Esophagus squamous epithelium (tissue), 4 donors: ENCODE results near the gene DYDC2.

Experiments used
- POLR2A ChIP-seq, 4 donors: fragments of 450-650 bp; IDR thresholded peaks; one replicate each; pipeline ENCODE4 v1.6.1; 2017; ENCODE audit warnings: antibody characterized with exemption in 4 of 4, mild to moderate bottlenecking in 4 of 4, moderate library complexity in 3 of 4
- TF ChIP-seq, protein P1 (sequence below), 6 experiments: fragments of 450-650 bp in 4 of 6; fragments of 200-600 bp in 2 of 6; sonication (generic) in 2 of 6; IDR thresholded peaks; one replicate each; pipeline ENCODE4 v1.5.1; 2016 to 2019; ENCODE audit warnings: antibody characterized with exemption in 6 of 6, mild to moderate bottlenecking in 4 of 6, moderate library complexity in 4 of 6

- TF ChIP-seq POLR2A (IDR thresholded peaks at IDR 0.05) = no peak
- TF ChIP-seq, protein P1, sequence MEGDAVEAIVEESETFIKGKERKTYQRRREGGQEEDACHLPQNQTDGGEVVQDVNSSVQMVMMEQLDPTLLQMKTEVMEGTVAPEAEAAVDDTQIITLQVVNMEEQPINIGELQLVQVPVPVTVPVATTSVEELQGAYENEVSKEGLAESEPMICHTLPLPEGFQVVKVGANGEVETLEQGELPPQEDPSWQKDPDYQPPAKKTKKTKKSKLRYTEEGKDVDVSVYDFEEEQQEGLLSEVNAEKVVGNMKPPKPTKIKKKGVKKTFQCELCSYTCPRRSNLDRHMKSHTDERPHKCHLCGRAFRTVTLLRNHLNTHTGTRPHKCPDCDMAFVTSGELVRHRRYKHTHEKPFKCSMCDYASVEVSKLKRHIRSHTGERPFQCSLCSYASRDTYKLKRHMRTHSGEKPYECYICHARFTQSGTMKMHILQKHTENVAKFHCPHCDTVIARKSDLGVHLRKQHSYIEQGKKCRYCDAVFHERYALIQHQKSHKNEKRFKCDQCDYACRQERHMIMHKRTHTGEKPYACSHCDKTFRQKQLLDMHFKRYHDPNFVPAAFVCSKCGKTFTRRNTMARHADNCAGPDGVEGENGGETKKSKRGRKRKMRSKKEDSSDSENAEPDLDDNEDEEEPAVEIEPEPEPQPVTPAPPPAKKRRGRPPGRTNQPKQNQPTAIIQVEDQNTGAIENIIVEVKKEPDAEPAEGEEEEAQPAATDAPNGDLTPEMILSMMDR (IDR thresholded peaks at IDR 0.05) = no peak
Measured at GRCh38 chr10:80313523-80313922, 43.1 kb upstream of the DYDC2 start.
